HFFc6 (cell line): ENCODE data around the gene EGFR. TPM values are rescaled to one million over a fixed set of nuclear protein-coding genes. Genes with fewer than 3 reads are reported as not detected.

Experiments used
- DNase-seq: peaks from one replicate; pipeline ENCODE4 v3.0.0-alpha.2; 2018
- H3K27ac Mint-ChIP-seq: 2 replicates; pipeline ENCODE4 v1.8.0; 2020; ENCODE audit warnings: mild to moderate bottlenecking, mixed read lengths
- H3K27me3 Mint-ChIP-seq: 2 replicates; pipeline ENCODE4 v1.8.0; 2021; ENCODE audit warnings: mild to moderate bottlenecking, moderate library complexity, mixed read lengths; ENCODE audit not compliant: insufficient read depth
- H3K36me3 Mint-ChIP-seq: 2 replicates; pipeline ENCODE4 v1.8.0; 2021; ENCODE audit warnings: low read depth, mixed read lengths
- H3K4me1 Mint-ChIP-seq: 2 replicates; pipeline ENCODE4 v1.8.0; 2020; ENCODE audit warnings: low read depth, mixed read lengths
- H3K4me3 Mint-ChIP-seq: 2 replicates; pipeline ENCODE4 v1.8.0; 2020; ENCODE audit warnings: mild to moderate bottlenecking, moderate library complexity, mixed read lengths
- H3K9me3 Mint-ChIP-seq: 2 replicates; pipeline ENCODE4 v1.8.0; 2020; ENCODE audit warnings: mild to moderate bottlenecking, mixed read lengths
- total RNA-seq, 6 experiments: library from RNA; stranded (reverse); fragmentation: NEBNext Ultra II Directional; extraction: Animal tissue kit (Norgen Biotek cat#: 25700); gene quantifications; 2 replicates in 1 of 6; 3 replicates in 5 of 6; pipeline ENCODE4 v1.2.3, GENCODE V29; 2021
- TF ChIP-seq, protein P1 (sequence below): fragments of 200-600 bp; sonication (generic); IDR thresholded peaks from 2 replicates; pipeline ENCODE4 v1.5.0; 2021; ENCODE audit warnings: antibody characterized with exemption, mild to moderate bottlenecking

The EGFR gene
- total RNA-seq, 6 experiments from 2014 or later = 69.9 to 87.2 (median 77.0) TPM

DNA sequence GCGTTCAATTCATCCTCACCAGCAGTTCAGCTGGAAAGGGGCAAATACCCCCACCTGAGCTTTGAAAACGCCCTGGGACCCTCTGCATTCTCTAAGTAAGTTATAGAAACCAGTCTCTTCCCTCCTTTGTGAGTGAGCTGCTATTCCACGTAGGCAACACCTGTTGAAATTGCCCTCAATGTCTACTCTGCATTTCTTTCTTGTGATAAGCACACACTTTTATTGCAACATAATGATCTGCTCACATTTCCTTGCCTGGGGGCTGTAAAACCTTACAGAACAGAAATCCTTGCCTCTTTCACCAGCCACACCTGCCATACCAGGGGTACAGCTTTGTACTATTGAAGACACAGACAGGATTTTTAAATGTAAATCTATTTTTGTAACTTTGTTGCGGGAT is 190.5 kb downstream of the EGFR start:
- no peak for DNase-seq
- H3K9me3 Mint-ChIP-seq = no peaks in the 10 kb centered on the region
- TF ChIP-seq, protein P1, sequence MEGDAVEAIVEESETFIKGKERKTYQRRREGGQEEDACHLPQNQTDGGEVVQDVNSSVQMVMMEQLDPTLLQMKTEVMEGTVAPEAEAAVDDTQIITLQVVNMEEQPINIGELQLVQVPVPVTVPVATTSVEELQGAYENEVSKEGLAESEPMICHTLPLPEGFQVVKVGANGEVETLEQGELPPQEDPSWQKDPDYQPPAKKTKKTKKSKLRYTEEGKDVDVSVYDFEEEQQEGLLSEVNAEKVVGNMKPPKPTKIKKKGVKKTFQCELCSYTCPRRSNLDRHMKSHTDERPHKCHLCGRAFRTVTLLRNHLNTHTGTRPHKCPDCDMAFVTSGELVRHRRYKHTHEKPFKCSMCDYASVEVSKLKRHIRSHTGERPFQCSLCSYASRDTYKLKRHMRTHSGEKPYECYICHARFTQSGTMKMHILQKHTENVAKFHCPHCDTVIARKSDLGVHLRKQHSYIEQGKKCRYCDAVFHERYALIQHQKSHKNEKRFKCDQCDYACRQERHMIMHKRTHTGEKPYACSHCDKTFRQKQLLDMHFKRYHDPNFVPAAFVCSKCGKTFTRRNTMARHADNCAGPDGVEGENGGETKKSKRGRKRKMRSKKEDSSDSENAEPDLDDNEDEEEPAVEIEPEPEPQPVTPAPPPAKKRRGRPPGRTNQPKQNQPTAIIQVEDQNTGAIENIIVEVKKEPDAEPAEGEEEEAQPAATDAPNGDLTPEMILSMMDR = no peak
- no peak overlapping the region for H3K4me3 Mint-ChIP-seq
- peaks cover 11% of the 10 kb centered on the region for H3K36me3 Mint-ChIP-seq
- H3K27ac Mint-ChIP-seq = no peak overlapping the region
- H3K4me1 Mint-ChIP-seq = peaks cover 29% of the 10 kb centered on the region
- peaks cover 4% of the 10 kb centered on the region for H3K27me3 Mint-ChIP-seq

DNA sequence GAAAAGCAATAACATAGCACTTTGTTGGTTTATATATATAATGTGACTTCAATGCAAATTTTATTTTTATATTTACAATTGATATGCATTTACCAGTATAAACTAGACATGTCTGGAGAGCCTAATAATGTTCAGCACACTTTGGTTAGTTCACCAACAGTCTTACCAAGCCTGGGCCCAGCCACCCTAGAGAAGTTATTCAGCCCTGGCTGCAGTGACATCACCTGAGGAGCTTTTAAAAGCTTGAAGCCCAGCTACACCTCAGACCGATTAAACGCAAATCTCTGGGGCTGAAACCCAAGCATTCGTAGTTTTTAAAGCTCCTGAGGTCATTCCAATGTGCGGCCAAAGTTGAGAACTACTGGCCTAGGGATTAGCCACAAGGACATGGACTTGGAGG is 191.4 kb downstream of the EGFR start:
- TF ChIP-seq, protein P1 = no peak
- H3K4me1 Mint-ChIP-seq = peaks cover 37% of the 10 kb centered on the region

DNA sequence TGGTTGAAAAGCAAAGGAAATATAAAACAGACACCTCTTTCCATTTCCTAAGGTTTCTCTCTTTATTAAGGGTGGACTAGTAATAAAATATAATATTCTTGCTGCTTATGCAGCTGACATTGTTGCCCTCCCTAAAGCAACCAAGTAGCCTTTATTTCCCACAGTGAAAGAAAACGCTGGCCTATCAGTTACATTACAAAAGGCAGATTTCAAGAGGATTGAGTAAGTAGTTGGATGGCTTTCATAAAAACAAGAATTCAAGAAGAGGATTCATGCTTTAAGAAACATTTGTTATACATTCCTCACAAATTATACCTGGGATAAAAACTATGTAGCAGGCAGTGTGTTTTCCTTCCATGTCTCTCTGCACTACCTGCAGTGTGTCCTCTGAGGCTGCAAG is 191.9 kb downstream of the EGFR start:
- Mint-ChIP-seq H3K27ac (no peak overlapping the region), H3K4me1 (peaks cover 37% of the 10 kb centered on the region), H3K9me3 (no peaks in the 10 kb centered on the region), H3K4me3 (no peak overlapping the region), H3K36me3 (peaks cover 11% of the 10 kb centered on the region), H3K27me3 (peaks cover 7% of the 10 kb centered on the region)
- TF ChIP-seq, protein P1 = no peak
- DNase-seq = no peak

More for the DNA sequence above, 191.4 kb downstream of the EGFR start:
- no peaks in the 10 kb centered on the region for H3K9me3 Mint-ChIP-seq
- no peak overlapping the region for H3K27ac Mint-ChIP-seq
- peaks cover 11% of the 10 kb centered on the region for H3K36me3 Mint-ChIP-seq
- H3K27me3 Mint-ChIP-seq = peaks cover 7% of the 10 kb centered on the region
- DNase-seq = no peak
- H3K4me3 Mint-ChIP-seq = no peak overlapping the region

DNA sequence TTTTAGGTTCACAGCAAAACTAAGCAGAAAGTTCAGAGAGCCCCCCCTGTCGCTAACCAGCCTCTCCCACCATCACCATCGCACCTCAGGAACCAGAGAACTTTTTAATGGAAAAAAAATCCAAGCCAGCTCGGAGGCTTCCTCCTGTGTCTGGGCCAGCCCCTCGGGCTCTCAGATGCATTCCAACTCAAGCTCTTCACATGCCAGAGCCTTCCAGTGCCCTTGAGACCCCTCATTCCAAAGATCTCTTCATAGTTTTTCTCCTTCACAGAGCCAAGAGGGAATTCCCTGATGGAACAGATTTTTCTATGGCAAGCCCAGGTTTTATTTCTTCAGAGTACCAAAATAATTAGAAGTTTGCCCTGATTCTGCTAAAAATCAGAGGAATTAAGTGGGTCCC is 192.9 kb downstream of the EGFR start:
- Mint-ChIP-seq H3K27me3 (peaks cover 5% of the 10 kb centered on the region; the same call in 1 of the 2 replicates), H3K9me3 (no peaks in the 10 kb centered on the region), H3K4me3 (no peak overlapping the region), H3K27ac (no peak overlapping the region), H3K4me1 (peaks cover 27% of the 10 kb centered on the region), H3K36me3 (peaks cover 11% of the 10 kb centered on the region)
- TF ChIP-seq, protein P1 = no peak
- DNase-seq = no peak

DNA sequence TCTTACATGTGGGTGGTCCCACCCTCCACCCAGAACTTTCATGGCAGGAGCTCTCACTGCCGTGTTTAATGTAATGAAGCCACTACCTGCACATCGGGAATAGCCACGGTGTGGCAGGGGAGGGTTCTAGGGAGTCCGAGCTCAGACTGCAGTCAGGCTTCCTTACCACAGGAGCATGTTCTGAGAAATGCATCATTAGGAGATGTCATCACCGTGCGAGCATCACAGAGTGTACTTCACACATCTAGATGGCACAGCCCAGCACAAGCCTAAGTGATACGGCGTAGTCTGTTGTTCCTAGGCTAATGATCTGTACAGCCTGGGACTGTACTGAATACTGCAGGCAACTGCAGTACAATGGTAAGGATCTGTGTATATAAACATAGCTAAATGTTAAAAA is 193.4 kb downstream of the EGFR start:
- Mint-ChIP-seq H3K9me3 (no peaks in the 10 kb centered on the region), H3K27ac (no peak overlapping the region), H3K4me1 (peaks cover 26% of the 10 kb centered on the region), H3K4me3 (no peak overlapping the region), H3K36me3 (peaks cover 11% of the 10 kb centered on the region), H3K27me3 (peaks cover 5% of the 10 kb centered on the region; the same call in 1 of the 2 replicates)
- TF ChIP-seq, protein P1 = no peak
- no peak for DNase-seq

DNA sequence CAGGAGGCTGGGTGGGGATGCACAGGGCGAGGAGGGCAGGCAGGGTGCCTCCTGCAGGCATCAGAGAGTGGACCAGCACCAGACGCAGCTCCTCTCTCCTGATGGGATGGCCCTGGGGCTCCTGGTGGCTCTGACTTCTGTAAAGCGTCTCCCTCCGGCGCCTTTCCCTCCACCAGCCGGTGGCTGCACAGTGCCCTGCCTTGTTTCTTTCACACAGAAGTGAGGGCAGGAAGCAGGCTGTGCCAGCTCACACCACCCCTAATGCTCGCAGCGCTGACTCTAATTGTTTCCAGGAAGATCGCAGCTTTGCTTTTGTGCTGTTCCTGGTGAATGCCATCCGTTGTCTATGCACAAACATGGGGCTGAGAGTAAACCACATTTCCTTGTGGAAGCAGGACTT is 194.0 kb downstream of the EGFR start:
- peaks cover 11% of the 10 kb centered on the region for H3K36me3 Mint-ChIP-seq
- H3K9me3 Mint-ChIP-seq = no peaks in the 10 kb centered on the region
- DNase-seq = no peak
- no peak overlapping the region for H3K27ac Mint-ChIP-seq
- TF ChIP-seq, protein P1 = no peak
- no peak overlapping the region for H3K4me3 Mint-ChIP-seq
- peaks cover 26% of the 10 kb centered on the region for H3K4me1 Mint-ChIP-seq
- peaks cover 5% of the 10 kb centered on the region; the same call in 1 of the 2 replicates for H3K27me3 Mint-ChIP-seq
